MM.1S (cell line): ENCODE data around the gene CNIH3.
"Not testable (repeated sequence)": the region's sequence is repeated elsewhere in the genome, so short reads cannot be mapped to it uniquely, and the experiment has no call there.

Experiments
- DNase-seq: peaks from one replicate; pipeline ENCODE4 v3.0.0-alpha.2; 2015
- H2AFZ ChIP-seq: fragments of 300-600 bp; sonication (generic); 2 replicates; pipeline ENCODE4 v1.6.0; 2016; ENCODE audit warnings: antibody characterized with exemption, low read length
- H3F3A ChIP-seq: fragments of 300-600 bp; sonication (generic); 2 replicates; pipeline ENCODE4 v1.6.1; 2016; ENCODE audit warnings: mild to moderate bottlenecking, antibody characterized with exemption, low read length, moderate library complexity, mixed read lengths; ENCODE audit not compliant: insufficient read depth
- H3K27ac ChIP-seq: fragments of 300-600 bp; sonication (generic); 2 replicates; pipeline ENCODE4 v1.5.1; 2016; ENCODE audit warnings: mild to moderate bottlenecking, low read length
- H3K27me3 ChIP-seq: fragments of 300-600 bp; sonication (generic); replicated peaks from 2 replicates; pipeline ENCODE4 v1.6.0; 2016; ENCODE audit warnings: low read length; ENCODE audit not compliant: insufficient read depth
- H3K36me3 ChIP-seq: fragments of 300-600 bp; sonication (generic); replicated peaks from 2 replicates; pipeline ENCODE4 v1.6.1; 2016; ENCODE audit warnings: mild to moderate bottlenecking, low read length, mixed read lengths; ENCODE audit not compliant: insufficient read depth
- H3K4me1 ChIP-seq: fragments of 300-600 bp; sonication (generic); 2 replicates; pipeline ENCODE4 v1.6.1; 2016; ENCODE audit warnings: low read length, mixed read lengths
- H3K4me2 ChIP-seq: fragments of 300-600 bp; sonication (generic); 2 replicates; pipeline ENCODE4 v1.6.0; 2016; ENCODE audit warnings: low read depth, low read length
- H3K4me3 ChIP-seq: fragments of 300-600 bp; sonication (generic); 2 replicates; pipeline ENCODE4 v1.5.1; 2016; ENCODE audit warnings: low read length, mixed read lengths
- H3K79me2 ChIP-seq: fragments of 300-600 bp; sonication (generic); 2 replicates; pipeline ENCODE4 v1.6.1; 2016; ENCODE audit warnings: mixed run types, low read length, mixed read lengths
- H3K9ac ChIP-seq: fragments of 300-600 bp; sonication (generic); 2 replicates; pipeline ENCODE4 v1.6.1; 2016; ENCODE audit warnings: low read length, mixed read lengths
- H3K9me2 ChIP-seq: fragments of 300-600 bp; sonication (generic); replicated peaks from 2 replicates; pipeline ENCODE4 v1.6.1; 2016; ENCODE audit warnings: mild to moderate bottlenecking, low read length, mixed read lengths; ENCODE audit not compliant: insufficient read depth
- H3K9me3 ChIP-seq: fragments of 300-600 bp; sonication (generic); replicated peaks from 2 replicates; pipeline ENCODE4 v1.6.1; 2016; ENCODE audit warnings: mild to moderate bottlenecking, low read length, mixed read lengths; ENCODE audit not compliant: insufficient read depth
- H4K20me1 ChIP-seq: fragments of 300-600 bp; sonication (generic); 2 replicates; pipeline ENCODE4 v1.6.1; 2016; ENCODE audit warnings: mild to moderate bottlenecking, low read length, moderate library complexity, mixed read lengths; ENCODE audit not compliant: insufficient read depth
- EZH2 ChIP-seq: fragments of 300-600 bp; sonication (generic); optimal IDR thresholded peaks from 2 replicates; pipeline ENCODE3; 2017; ENCODE audit warnings: low read depth, mild to moderate bottlenecking, antibody characterized with exemption, low read length, mixed read lengths
- EZH2phosphoT487 ChIP-seq: fragments of 300-600 bp; sonication (generic); IDR thresholded peaks from 2 replicates; pipeline ENCODE4 v1.6.1; 2018; ENCODE audit warnings: antibody characterized with exemption, low read length
- TF ChIP-seq, protein P1 (sequence below): fragments of 300-600 bp; sonication (generic); IDR thresholded peaks from 2 replicates; pipeline ENCODE4 v1.5.1; 2016; ENCODE audit warnings: antibody characterized with exemption, low read length, mixed read lengths

Gene CNIH3

GRCh38 chr1:224615861-224616755 is at the start of gene CNIH3:
TSS of gene CNIH3 (plus strand) at chr1:224616317. CDS start at chr1:224617175, 858 bp downstream.
- no peaks in the 10 kb centered on the region for H3K9me2 ChIP-seq
- H3K36me3 ChIP-seq = no peaks in the 10 kb centered on the region
- no peaks in the 10 kb centered on the region for H3K27me3 ChIP-seq
- H3K4me3 ChIP-seq = peak within 1 kb of the TSS; percentile 25; the same call in 1 of the 2 replicates
- no peaks in the 10 kb centered on the region for H3F3A ChIP-seq
- no peak within 1 kb of the TSS; the same call in 1 of the 2 replicates for H2AFZ ChIP-seq
- no peak for DNase-seq
- H3K27ac ChIP-seq = no peak within 1 kb of the TSS
- H3K9me3 ChIP-seq = no peaks in the 10 kb centered on the region
- H3K4me1 ChIP-seq = no peaks in the 10 kb centered on the region
- H3K9ac ChIP-seq = no peak within 1 kb of the TSS
- H3K79me2 ChIP-seq = no peaks in the 10 kb centered on the region
- TF ChIP-seq EZH2phosphoT487 = no peak
- TF ChIP-seq EZH2 = no peak
- TF ChIP-seq, protein P1, sequence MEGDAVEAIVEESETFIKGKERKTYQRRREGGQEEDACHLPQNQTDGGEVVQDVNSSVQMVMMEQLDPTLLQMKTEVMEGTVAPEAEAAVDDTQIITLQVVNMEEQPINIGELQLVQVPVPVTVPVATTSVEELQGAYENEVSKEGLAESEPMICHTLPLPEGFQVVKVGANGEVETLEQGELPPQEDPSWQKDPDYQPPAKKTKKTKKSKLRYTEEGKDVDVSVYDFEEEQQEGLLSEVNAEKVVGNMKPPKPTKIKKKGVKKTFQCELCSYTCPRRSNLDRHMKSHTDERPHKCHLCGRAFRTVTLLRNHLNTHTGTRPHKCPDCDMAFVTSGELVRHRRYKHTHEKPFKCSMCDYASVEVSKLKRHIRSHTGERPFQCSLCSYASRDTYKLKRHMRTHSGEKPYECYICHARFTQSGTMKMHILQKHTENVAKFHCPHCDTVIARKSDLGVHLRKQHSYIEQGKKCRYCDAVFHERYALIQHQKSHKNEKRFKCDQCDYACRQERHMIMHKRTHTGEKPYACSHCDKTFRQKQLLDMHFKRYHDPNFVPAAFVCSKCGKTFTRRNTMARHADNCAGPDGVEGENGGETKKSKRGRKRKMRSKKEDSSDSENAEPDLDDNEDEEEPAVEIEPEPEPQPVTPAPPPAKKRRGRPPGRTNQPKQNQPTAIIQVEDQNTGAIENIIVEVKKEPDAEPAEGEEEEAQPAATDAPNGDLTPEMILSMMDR = no peak
- H3K4me2 ChIP-seq = peak within 1 kb of the TSS; percentile 27; the same call in 1 of the 2 replicates
- no peaks in the 10 kb centered on the region for H4K20me1 ChIP-seq

DNA sequence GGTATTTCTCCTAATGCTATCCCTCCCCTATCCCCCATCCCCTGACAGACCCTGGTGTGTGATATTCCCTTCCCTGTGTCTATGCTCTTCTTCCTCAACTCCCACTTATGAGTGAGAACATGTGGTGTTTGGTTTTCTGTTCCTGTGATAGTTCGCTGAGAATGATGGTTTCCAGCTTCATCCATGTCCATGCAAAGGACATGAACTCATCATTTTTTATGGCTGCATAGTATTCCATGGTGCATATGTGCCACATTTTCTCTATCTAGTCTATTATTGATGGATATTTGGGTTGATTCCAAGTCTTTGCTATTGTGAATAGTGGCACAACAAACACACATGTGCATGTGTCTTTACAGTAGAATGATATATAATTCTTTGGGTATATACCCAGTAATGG is 49.6 kb upstream of the CNIH3 start:
- H2AFZ ChIP-seq, H3K27ac ChIP-seq: not testable (repeated sequence)

GRCh38 chr1:224569276-224569675 is 46.8 kb upstream of the CNIH3 start:
- no peak overlapping the region for H2AFZ ChIP-seq
- H3K27ac ChIP-seq = no peak overlapping the region
- no peaks in the 10 kb centered on the region for H3K27me3 ChIP-seq
- H3F3A ChIP-seq = no peaks in the 10 kb centered on the region
- no peak overlapping the region for H3K9ac ChIP-seq
- H3K79me2 ChIP-seq = no peaks in the 10 kb centered on the region
- H3K9me2 ChIP-seq = no peaks in the 10 kb centered on the region
- H3K4me1 ChIP-seq = no peaks in the 10 kb centered on the region
- no peak overlapping the region for H3K4me2 ChIP-seq
- no peak for DNase-seq
- TF ChIP-seq, protein P1 = no peak
- TF ChIP-seq EZH2phosphoT487 = no peak
- no peak for TF ChIP-seq EZH2
- no peaks in the 10 kb centered on the region for H4K20me1 ChIP-seq
- H3K4me3 ChIP-seq = no peak overlapping the region
- no peaks in the 10 kb centered on the region for H3K36me3 ChIP-seq
- no peaks in the 10 kb centered on the region for H3K9me3 ChIP-seq

More for the DNA sequence above, 49.6 kb upstream of the CNIH3 start:
- H3K9me2 ChIP-seq, H3K79me2 ChIP-seq, DNase-seq, H3K4me1 ChIP-seq, H3K9me3 ChIP-seq, H3K4me3 ChIP-seq, H4K20me1 ChIP-seq, H3K4me2 ChIP-seq, H3F3A ChIP-seq, H3K36me3 ChIP-seq, H3K9ac ChIP-seq, H3K27me3 ChIP-seq: not testable (repeated sequence)

- not testable (repeated sequence) for H3K9me3 ChIP-seq, H3K36me3 ChIP-seq, H3K27ac ChIP-seq, H3F3A ChIP-seq, H3K27me3 ChIP-seq, H3K9ac ChIP-seq, DNase-seq, H3K4me3 ChIP-seq, H3K79me2 ChIP-seq, H2AFZ ChIP-seq, H3K9me2 ChIP-seq, H3K4me2 ChIP-seq, H4K20me1 ChIP-seq, H3K4me1 ChIP-seq
These were observed 44.1 kb upstream of the CNIH3 start for GRCh38 chr1:224571975-224572374.
